Activated CD4-positive, CD25-positive, alpha-beta regulatory T cell treated with anti-CD3 and anti-CD28 coated beads, Interleukin-2, amount 50 U/mL, for 24 hours (primary cell): Measurements from ENCODE around the gene PAX7.
"Not testable (repeated sequence)": the region's sequence is repeated elsewhere in the genome, so short reads cannot be mapped to it uniquely, and the experiment has no call there.

ENCODE experiments used
- ATAC-seq, 2 donors: fragments of 150-1000 bp; cut with Tn5 transposase; one replicate each; pipeline ENCODE4 v1.10.0; 2021; ENCODE audit warnings: mild to moderate bottlenecking in 1 of 2, moderate library complexity in 1 of 2

Gene PAX7

DNA sequence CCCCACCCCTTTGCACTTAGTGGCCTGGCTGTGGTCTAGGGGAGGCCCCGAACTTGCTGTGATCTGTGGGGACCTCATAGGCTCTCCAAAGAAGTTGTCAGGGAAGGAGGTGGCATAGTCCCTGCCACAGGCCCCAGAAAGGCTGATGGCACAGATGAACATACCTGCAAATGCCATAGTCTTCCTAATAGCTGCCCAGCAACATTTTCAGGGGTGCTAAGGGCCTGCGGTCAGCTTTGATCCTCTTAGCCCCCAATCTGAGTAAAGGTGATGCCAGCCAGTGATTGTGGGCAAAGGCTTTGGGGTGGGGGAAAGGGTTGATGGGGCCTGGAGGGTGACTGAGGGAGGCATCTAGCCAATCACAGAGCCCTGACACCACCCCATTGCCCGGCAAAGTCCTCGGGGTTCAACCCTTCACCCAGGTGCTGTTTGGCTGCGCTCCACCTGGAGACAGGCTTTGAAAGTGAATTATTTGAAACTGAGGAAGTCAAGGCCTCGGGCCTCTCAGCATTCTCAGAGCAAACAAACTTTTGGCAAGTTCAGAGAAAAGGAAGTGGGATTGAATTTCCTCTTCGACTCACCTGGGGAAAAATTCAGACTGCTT lies 35.8 kb downstream of the PAX7 start:
- no peak for ATAC-seq

DNA sequence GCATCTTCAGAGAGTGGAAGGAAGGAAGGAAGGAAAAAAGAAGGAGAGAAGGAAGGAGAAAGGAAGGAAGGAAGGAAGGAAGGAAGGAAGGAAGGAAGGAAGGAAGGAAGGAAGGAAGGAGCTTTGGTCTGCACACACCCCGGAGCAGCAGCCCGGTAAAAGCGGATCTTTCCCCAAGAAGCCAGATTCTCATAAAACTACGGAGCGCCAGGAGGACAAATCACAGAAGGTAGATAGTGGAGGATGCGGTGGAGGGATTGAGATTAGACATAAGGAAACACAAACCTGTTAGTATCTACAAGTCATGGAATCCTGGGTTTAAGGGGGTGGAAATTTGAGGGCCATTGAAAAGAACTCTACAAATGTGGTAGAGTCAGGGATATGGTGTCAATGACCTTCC lies 36.7 kb downstream of the PAX7 start:
- no peak for ATAC-seq

DNA sequence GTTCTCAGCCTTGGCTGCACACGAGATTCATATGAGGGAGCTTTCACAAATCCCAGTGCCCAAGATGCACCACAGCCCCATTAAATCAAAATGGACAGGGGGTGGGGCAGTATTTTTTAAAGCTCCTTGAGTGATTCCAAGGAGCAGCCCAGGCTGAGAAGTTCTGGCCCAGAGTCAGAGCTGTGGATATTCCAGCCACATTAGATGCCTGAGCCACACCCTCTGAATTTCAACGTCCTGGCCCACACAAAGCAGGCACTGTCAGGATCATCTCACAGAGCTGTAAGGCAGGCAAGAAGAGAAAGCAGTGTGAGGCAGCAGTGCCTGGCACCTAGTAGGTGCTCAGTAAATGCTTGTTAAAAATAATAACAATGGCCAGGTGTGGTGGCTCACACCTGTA lies 37.4 kb downstream of the PAX7 start:
- ATAC-seq: no peak

DNA sequence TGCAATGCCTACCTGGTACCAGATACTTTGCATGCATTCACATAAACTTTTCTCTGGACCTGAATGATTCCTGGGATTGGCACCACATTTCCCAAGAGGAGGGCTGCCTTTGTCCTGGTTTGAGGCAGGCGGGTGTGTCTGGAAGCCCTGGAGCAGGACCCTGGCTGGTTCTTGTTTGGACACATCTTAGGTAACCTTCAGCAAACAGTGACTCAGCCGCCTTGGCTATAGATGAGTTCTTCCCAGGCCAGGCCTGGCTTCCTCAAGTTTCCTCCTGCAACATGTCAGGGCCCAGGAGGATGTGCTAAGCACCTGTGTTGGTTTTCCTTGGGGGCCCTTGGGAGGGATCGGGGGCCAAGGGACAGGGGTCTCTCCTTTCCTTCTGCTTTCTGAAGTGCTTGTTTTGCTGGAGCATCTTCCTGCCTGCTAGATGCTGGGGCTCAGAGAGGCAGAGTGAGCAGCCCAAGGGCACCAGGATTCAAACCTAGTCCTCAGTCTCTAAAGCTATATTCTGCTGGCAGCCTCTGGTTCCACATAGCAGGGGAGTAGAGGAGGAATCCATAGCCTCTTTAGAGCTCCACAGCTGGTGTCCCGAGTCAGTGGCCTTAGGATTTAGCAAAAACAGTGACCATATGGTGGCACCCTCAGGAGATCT lies 38.2 kb downstream of the PAX7 start:
- no peak for ATAC-seq

DNA sequence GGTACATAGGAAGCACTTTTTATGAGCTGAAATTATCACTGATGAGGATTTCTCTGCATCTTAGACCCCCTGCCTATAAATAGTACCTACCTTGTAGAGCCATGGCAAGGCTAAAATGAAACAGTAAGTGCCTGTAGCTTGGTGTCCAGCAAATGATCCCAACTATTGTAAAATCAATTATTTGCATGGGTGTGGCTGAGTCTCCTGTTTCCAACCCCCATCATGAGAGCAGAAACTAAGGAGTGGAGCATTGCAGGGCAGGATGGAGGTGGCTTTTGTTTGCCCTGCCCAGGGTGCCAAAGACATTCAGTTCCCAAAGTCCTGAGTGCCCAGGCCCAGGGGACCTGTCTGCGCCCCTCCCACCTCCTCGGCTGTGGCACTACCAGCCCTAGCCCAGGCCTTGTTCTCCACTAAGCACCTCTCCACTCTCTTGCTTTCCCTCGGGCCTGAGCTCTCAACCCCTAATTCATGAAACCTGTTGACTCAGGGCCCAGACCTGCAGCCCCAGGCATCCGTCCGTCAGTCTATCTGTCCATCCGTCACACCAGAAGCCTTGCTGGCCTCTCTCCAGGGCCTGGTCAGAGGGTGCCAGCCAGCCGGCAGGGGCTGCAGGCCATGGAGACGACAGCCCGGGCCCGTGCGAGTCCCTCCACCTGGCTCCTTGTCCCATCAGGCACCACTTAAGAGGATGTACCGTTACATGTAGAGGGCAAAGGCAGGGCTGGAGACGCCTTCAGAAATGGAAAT lies 39.6 kb downstream of the PAX7 start:
- ATAC-seq: no peak

DNA sequence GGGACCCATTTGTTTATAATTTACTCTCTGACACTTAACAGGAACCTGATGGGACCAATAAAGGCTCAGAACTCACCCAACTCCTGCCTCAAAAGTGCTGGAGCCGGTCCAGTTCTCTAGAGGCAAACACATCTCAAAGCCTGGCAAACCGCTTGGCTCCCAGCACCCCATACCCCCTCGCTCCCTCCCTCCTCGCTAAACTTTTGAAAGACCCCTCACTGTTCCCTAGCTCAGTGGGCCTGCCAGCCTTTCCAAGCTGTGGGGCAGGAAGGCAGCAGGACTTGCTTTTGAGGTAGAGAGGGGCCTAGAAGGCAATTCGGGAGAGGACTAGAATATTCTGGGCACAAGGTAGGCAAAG lies 40.2 kb downstream of the PAX7 start:
- ATAC-seq: no peak

DNA sequence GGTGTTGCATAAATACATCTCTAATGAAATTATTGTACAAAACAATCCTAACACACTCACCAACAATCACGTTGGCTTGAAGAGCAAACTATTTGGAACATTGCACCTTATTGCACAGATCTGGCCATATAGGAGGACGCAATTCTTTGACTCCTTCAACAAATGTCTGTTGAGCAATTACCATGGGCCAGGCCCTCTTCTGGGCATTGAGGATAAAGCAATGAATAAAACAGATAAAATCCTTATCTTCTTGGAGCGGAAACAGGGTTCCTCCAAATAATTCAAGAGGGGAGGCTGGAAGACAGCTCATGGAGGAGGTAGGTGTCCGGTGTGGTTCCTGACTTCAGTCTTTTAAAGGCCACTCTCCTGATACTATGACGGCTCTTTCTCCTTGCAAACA lies 43.3 kb downstream of the PAX7 start:
- no peak for ATAC-seq

DNA sequence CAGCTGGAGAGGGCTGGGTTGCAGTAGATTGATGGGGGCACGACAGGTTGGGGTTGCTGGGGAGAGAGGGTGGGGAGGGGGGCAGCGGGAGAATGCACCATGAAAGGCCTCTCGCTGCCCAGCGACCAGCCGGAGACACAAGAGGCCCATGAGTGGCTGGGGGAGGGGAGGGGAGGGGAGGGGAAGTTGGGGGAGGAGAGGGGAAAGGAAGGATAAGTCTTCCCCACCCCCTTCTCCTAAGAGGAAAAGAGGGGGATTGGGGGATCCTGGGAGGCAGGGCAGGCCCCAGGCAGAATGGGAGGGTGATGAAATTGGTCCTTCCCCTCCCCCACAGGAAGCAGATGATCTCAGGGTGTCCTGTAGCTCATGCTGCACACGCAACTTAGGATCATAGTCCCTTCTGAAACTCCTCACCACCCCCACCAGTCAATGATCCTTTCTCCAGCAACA lies 45.7 kb downstream of the PAX7 start:
- ATAC-seq: no peak

DNA sequence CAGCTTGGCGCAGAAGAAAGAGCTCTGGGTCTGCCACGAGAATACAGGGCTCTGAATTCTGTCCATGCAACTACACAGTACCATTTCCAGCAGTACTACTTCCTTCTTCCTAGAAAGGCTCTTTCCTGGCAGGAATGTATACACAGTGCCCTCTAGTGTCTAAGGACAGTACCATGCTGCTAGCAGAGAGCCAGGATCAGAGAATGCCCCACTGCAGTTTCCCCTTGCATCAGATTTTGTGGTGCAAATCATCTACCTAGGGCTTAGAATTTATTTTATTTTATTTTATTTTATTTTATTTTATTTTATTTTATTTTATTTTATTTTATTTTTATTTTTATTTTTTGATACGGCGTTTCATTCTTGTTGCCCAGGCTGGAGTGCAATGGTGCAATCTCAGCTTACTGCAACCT lies 50.8 kb downstream of the PAX7 start:
- ATAC-seq: no peak

DNA sequence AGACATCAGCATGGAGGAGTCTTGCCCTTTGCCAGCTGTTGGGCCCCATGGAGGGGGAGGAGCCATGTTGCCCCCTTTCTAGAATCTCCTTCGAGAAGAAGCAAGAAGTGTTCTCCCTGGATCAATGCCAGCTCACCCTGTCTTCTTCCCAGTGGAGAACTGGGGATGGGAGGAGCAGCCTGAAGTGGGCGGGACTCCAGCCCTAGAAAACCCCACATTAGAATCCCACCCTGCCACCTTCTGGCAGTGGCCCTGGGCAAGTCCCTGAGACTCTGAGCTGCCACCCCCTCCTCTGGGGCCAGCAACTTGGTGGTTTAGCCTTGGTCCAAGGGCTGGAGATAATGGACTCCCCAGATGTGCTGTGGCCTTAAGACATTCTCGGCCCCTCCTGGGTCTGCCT lies 51.7 kb downstream of the PAX7 start:
- no peak for ATAC-seq

DNA sequence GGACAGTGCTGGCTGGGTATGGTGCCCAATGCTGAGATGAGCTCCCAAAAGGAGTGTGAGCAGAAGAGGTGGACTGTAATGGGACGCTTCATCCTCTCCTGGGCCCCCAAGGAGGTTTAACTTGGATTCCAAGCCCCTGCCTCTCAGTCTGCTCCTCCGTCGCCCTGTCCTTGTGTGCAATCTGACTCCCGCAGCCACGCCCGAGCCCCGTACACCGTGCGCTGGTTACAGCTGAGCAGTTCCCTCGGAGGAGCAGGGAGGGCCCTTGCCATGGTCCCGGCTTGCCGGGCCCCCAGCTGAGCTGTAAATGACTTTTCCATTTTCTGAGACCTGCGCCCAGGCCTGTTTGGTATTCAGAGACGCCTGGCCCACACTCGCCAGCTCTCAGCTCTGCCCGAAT lies 53.7 kb downstream of the PAX7 start:
- ATAC-seq: no peak

DNA sequence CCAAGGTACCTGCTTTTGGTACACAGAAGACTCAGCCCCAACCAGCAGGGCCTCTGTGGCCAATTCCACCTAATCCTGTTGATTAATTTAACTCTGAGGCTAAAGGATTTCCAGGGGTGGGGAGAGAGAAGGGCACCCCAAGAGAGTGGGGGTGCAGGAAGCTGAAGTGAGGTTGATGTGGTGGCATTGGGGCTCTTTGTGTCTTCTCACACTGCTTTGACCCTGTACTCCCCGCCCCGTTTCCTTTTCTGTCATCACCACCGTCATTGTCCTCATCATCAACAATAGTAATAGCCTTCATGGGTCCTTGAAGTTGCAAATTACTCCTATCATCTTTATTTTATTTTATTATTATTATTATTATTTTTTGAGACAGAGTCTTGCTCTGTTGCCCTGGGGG lies 55.9 kb downstream of the PAX7 start:
- ATAC-seq: no peak

DNA sequence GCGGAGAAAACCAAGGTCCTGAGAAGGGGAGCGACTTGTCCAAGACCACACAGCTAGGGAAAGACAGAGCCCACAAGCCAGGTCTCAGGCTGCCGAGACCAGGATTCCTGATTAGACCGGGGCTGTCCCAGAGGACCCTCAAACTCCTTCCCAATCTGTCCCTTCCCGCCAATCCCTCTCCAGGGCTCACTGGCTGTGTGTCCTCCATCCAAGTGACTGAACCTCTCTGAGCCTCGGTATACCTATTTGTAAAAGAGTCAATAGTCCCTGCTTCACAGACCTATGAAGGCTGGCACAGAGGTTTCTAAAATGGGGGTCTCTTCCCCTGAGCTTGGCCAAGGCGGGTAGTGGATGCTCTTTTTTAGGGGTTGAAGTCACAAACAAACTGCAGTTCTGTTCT lies 56.6 kb downstream of the PAX7 start:
- ATAC-seq: no peak

DNA sequence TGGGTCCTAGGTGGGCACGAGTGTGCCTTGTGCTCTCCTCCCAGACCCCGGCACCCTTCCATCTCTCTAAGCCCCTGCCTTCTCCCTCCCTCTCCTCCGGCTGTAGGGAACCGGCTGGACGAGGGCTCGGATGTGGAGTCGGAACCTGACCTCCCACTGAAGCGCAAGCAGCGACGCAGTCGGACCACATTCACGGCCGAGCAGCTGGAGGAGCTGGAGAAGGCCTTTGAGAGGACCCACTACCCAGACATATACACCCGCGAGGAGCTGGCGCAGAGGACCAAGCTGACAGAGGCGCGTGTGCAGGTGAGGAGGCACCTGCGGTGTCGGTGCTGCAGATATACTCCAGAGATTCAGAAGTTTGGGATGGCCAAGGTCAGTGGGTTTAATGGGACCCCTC lies 61.0 kb downstream of the PAX7 start:
- ATAC-seq: no peak

DNA sequence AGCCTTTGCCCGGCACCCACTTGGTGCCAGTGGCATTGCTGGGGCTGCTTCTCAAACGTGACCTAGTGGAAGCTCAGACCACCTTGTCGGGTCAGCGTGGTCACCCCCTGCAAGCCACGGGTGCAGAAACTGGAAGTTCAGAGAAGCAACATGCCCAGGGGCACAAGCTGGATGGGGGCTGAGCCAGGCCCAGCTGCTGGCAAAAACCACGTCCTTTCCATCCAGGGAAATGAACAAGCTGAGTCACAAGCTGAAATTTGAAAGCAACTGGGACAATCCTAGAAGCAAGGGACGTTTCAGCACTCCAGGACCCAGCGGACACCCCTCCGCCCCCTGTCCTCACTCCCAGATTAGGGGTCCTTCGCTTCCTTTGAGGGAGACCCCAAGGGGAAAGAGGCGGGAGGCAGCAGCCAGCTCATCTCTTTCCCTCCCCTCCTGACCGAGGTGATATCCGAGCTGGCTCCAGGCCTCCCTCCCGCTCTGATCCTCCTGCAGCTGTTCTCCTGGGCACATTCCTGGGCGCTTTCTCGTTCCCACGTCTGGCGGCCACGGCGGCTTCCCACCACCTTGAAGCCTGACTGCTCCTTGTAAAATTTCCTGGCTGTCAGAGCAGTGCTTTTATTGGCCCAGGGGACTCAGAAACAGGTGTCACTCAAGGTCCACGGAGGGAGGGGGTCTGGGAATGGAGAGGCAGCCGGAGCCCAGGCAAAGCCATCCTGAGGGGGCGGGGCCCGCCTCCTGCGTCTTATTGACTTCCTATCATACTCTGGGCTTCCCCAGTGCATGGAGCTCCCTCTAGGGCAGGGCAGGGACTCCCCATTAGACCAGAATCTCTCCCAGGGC lies 62.8 kb downstream of the PAX7 start:
- ATAC-seq: no peak

DNA sequence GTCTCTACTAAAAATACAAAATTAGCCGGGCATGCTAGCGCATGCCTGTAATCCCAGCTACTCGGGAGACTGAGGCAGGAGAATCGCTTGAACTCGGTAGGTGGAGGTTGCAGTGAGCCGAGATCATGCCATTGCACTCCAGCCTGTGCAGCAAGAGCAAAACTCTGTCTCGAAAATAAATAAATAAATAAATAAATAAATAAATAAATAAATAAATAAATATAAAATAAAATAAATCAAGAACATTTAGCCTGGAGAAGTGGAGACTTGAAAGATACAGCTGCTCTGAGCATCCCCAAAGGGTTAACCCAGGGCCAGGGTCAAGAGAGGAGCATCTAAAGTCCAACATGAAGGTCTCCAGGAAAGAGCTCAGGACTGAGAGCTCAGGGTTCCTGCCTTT lies 63.6 kb downstream of the PAX7 start:
- not testable (repeated sequence) for ATAC-seq

DNA sequence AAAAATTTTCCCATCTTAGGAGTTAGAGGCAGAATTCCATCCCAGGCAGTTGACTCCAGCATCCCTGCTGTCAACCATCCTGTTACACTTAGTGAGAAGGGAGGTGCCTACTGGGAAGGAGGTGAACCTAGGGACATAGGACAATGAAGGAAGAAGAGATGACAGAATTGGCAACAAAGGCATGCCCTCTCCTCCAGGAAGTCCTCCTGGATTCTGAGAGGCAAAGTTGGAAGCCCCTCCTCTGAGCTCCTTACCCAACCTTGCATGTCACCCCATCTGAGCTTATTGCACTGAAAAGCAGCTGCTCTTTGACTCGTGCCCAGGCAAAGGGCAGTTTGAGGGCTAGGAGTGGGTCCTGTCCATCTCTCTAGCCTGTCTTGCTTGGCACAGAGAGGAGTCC lies 66.9 kb downstream of the PAX7 start:
- no peak for ATAC-seq

DNA sequence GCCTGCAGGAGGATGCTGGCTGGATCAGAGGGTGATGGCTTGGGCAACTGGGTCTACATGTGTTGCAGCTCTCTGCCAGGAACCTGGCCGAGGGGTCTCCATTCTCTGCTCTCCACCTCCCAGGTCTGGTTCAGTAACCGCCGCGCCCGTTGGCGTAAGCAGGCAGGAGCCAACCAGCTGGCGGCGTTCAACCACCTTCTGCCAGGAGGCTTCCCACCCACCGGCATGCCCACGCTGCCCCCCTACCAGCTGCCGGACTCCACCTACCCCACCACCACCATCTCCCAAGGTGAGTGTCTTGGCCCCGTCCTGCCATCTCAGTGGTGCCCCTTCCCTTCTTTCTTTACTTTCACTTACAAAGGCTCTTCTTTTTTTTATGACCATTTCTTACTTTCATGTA lies 69.9 kb downstream of the PAX7 start:
- no peak for ATAC-seq

DNA sequence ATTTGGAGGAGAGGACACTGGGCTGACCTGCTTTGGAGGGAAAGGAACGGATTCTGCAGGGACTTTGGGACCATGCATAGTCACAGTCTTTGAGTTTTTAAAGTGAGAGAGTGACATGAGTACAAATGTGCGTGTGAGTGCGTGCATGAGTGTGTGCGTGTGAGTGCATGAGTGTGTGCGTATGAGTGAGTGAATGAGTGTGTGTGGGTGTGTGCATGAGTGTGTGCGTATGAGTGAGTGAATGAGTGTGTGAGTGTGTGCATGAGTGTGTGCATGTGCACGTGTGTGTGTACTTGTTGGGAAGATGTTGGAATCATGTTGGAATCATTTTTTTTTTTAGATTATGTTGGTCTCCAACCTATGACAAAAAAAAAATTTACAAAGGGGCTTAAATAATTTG lies 70.5 kb downstream of the PAX7 start:
- no peak for ATAC-seq

DNA sequence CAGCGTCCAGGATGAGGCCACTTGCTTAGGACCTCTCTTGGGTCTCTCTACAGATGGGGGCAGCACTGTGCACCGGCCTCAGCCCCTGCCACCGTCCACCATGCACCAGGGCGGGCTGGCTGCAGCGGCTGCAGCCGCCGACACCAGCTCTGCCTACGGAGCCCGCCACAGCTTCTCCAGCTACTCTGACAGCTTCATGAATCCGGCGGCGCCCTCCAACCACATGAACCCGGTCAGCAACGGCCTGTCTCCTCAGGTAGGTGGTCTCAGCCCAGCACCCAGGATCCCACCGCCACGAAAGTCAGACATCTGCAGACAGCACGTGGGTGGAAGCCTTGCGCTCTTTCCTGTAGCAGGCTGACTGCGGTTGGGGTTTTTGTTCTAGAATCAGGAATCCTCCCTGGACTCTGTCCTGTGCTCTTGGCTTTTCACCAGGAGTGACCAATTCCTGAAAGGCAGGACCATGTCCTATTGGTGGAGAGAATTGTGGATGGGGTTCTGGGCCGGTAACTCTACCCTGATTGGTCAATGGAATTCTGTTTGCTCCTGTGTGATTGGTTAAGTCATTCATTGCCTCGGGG lies 72.5 kb downstream of the PAX7 start:
- ATAC-seq: no peak

DNA sequence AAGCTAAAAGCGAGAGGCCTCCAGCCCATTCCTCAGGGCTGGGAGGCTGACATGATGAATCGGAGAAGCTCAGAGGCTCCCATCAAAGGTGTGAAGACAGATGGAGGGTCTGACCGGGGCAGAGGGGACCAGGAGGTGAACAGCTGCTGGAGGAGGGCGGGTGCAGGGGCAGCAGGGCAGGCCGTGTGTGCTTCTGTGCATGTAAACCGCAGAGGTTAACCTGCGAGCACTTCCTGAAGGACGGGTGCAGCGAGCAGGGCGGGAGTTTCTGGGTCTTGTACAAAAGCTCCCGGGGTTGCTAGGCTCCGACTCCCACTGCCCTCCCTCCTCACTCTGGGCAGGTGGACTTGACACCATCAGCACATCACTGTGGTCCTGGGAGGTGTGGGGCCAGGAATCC lies 75.2 kb downstream of the PAX7 start:
- no peak for ATAC-seq

DNA sequence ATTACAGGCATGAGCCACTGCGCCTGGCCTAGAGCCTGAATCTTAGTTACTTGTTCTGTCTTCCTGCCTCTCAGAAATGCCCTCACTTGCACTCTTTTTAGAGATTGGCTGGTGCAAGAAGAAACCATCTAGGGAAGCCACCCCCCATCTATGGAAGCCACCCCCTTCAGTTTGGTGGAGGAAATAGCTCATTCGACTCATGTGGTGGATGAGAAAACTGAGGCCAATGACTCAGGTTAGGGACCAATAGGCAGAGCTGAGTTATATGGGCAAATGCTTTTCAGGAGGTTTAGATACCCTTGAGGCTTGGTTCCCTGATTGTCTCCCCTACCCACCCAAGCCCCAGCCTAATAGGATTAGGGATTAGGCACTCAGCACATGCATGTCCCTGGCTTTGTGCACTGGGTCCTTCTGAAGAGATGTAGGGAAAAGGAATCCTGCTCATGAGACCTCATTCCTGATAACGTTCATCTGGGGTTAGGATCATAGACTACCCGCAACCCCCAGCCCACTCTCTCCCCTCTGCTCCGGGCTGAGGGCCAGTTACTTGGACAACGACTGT lies 77.1 kb downstream of the PAX7 start:
- no peak for ATAC-seq

DNA sequence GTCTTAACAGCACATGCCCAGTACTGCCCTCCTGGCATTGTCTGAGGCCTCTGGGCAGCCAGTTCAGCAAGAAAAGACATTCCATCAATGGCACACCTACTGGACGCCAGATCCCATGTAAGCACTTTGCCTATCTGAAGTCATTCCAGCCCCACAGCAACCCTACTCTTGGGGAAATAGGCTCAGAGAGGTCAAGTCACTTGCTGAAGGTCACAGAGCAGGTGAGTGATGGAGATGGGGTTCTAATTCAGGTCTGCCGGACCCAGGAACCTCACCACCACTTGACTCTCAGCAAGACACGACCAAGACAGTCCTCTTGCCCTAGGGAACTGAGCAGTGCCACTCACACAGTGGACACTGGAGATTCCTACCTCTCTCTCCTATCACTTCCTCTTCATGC lies 79.4 kb downstream of the PAX7 start:
- no peak for ATAC-seq
